ENCODE data around the gene NMS. TPM values are rescaled to one million over a fixed set of nuclear protein-coding genes. Genes with fewer than 3 reads are reported as not detected.

The NMS gene
- polyA plus RNA-seq, 3 donors: not detected

Other genes with a start within 250 kb of the NMS start
- 1 to 10 TPM; 2.5 to 4.6 (median 2.8) TPM for gene LONRF2, start 148.0 kb upstream of the NMS start, polyA plus RNA-seq (ENCODE audit: insufficient read length in 3 of 3)
- gene CHST10, start 52.8 kb upstream of the NMS start, polyA plus RNA-seq (ENCODE audit: insufficient read length in 3 of 3): 10 to 100 TPM; 18.1 to 23.2 (median 22.4) TPM
- 10 to 100 TPM; 25.6 to 37.4 (median 34.9) TPM for gene PDCL3, start 92.5 kb downstream of the NMS start, polyA plus RNA-seq (ENCODE audit: insufficient read length in 3 of 3)

Measured in renal cortex interstitium (tissue), 3 donors.